GM12872 (cell line): Measurements from ENCODE around the gene HS3ST5.

Source experiments
- TF ChIP-seq, protein P1 (sequence below): IDR thresholded peaks from 3 replicates; pipeline ENCODE4 v1.5.1; 2011; ENCODE audit warnings: low read depth, mild to moderate bottlenecking, low read length, moderate library complexity; ENCODE audit not compliant: insufficient read depth

Gene HS3ST5

GRCh38 chr6:114068771-114069170, 274.1 kb downstream of the HS3ST5 start:
- TF ChIP-seq, protein P1, sequence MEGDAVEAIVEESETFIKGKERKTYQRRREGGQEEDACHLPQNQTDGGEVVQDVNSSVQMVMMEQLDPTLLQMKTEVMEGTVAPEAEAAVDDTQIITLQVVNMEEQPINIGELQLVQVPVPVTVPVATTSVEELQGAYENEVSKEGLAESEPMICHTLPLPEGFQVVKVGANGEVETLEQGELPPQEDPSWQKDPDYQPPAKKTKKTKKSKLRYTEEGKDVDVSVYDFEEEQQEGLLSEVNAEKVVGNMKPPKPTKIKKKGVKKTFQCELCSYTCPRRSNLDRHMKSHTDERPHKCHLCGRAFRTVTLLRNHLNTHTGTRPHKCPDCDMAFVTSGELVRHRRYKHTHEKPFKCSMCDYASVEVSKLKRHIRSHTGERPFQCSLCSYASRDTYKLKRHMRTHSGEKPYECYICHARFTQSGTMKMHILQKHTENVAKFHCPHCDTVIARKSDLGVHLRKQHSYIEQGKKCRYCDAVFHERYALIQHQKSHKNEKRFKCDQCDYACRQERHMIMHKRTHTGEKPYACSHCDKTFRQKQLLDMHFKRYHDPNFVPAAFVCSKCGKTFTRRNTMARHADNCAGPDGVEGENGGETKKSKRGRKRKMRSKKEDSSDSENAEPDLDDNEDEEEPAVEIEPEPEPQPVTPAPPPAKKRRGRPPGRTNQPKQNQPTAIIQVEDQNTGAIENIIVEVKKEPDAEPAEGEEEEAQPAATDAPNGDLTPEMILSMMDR, result no peak

DNA sequence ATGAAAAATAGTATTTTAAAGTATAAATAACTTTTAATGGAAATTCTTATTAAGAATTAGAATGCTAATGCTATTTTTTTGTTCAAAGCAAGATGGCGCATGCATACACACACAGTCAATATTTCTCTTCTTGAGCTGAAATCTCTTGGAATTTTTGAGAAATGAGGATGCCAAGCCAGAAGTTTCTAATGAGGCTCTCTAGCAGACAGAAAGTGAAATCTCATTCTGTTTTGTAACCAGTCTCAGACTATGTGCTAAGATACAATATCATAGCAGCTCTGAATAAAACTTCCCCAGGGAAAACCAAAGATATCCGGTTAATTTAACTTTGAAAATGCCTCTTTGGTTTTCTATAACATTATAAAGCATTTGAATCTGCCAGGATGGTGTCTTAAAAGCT, 274.7 kb downstream of the HS3ST5 start:
- TF ChIP-seq, protein P1, result no peak

DNA sequence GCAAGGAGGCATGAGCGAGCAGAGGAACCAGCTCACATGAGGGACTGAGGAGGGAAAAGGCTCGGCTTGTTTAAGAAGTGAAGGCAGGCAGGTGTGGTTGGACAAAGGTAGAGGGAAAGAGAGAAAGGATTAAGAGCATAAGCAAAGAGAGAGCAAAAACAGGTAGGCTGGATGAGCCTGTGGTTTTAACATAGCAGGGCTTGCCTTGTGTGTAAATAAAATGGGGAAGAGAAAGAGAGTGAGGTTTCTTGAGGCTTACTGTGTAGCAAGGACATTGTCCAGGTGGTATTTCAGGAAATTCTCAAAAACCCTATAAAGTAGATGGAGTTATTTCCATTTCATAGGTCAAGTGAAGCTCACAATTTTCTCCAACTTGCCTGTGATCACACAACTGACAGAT, 278.0 kb downstream of the HS3ST5 start:
- TF ChIP-seq, protein P1, result no peak

GRCh38 chr6:114063956-114064355, 278.9 kb downstream of the HS3ST5 start:
- TF ChIP-seq, protein P1, result no peak

- TF ChIP-seq, protein P1, result no peak
These were observed 280.6 kb downstream of the HS3ST5 start for GRCh38 chr6:114062199-114062598.

- TF ChIP-seq, protein P1, result no peak
These were observed 281.1 kb downstream of the HS3ST5 start for GRCh38 chr6:114061741-114062140.

DNA sequence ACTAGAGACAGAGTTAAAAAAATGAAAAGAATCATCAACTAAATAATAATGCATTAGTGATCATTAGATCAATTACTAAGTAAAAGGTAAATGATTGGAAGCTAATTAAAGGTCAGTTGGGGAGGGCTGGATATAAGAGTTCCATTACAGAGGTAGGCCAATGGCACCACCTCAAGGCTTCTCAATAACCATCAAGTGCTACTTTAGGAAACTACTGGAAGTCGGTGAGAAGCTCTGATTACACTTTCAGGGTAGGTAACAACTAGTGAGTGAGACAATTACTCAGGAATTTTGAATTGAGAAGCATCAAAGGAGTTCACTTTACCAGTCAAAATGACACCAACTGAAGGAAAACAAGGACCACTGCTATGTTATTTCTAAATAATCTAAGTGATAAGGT, 281.7 kb downstream of the HS3ST5 start:
- TF ChIP-seq, protein P1, result no peak

GRCh38 chr6:114058435-114058834, 284.4 kb downstream of the HS3ST5 start:
- TF ChIP-seq, protein P1, result no peak
